ENCODE data around the gene C19orf38. TPM values are rescaled to one million over a fixed set of nuclear protein-coding genes. Genes with fewer than 3 reads are reported as not detected.

Gene C19orf38
- total RNA-seq, 1 experiment from 2014 or later, result not detected

DNA sequence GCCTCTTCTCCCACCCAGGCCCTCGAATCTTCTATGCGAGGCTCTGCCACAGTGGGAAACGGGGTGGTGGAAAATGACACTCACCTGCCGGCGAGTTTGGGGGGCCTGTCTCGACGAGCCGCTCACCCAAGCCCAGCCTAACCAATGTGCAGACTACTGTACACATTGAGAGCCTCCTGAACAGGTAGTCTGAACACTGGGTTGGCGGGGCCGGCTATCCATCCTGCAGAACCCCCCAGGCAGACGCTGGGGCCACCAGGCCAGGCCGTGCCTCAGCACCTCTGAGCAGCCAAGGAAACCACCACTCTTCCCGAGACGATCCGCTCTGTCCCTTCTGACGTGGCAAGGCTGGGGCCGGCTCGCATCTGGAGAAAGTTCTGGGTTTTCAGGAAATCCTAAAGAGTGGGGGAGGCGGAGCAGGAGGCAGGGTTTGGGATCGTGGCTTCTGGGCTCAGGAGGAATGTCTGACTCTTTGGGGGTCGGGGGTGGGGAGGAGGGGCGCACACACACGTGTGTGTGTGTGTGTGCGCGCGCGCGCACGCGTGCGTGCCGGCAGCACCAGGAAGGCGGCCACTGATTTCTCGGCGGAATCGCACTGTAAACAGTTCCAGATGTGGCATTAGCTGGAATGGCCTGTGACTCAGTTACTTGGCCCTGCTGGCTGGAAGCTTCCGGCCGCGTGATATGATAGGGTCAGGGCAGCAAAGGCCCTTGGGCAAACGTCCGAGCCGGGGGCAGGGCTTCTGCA, 30.8 kb upstream of the C19orf38 start:
- H3K27ac ChIP-seq (ENCODE audit: insufficient read length, low read depth, low read length), result no peak overlapping the region
- no peaks in the 10 kb centered on the region for H3K27me3 ChIP-seq (ENCODE audit: insufficient read depth, low read length)
- H3K79me2 ChIP-seq (ENCODE audit: insufficient read depth, low read length), result no peaks in the 10 kb centered on the region
- no peaks in the 10 kb centered on the region for H3K4me1 ChIP-seq (ENCODE audit: insufficient read depth, low read length)
- H4K5ac ChIP-seq (ENCODE audit: insufficient read length, low read depth, low read length), result no peak overlapping the region
- H2AFZ ChIP-seq (ENCODE audit: low read length), result no peak overlapping the region
- H3K23ac ChIP-seq (ENCODE audit: insufficient read length, low read depth, low read length), result no peak overlapping the region
- no peak overlapping the region for H2AK5ac ChIP-seq (ENCODE audit: insufficient read length, low read length)
- H3K4ac ChIP-seq (ENCODE audit: low read depth, low read length), result no peak overlapping the region
- H3K4me2 ChIP-seq (ENCODE audit: insufficient read depth, insufficient read length, low read length), result no peak overlapping the region
- TF ChIP-seq, protein P1, sequence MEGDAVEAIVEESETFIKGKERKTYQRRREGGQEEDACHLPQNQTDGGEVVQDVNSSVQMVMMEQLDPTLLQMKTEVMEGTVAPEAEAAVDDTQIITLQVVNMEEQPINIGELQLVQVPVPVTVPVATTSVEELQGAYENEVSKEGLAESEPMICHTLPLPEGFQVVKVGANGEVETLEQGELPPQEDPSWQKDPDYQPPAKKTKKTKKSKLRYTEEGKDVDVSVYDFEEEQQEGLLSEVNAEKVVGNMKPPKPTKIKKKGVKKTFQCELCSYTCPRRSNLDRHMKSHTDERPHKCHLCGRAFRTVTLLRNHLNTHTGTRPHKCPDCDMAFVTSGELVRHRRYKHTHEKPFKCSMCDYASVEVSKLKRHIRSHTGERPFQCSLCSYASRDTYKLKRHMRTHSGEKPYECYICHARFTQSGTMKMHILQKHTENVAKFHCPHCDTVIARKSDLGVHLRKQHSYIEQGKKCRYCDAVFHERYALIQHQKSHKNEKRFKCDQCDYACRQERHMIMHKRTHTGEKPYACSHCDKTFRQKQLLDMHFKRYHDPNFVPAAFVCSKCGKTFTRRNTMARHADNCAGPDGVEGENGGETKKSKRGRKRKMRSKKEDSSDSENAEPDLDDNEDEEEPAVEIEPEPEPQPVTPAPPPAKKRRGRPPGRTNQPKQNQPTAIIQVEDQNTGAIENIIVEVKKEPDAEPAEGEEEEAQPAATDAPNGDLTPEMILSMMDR (conservative IDR thresholded peaks at IDR 0.05), result no peak
- H3K4me1 Mint-ChIP-seq, result peaks cover 0 to 4% of the 10 kb centered on the region in 2 experiments; a peak in 1 of 4 replicates
- H3K23me2 ChIP-seq (ENCODE audit: insufficient read length, low read depth, low read length, poor library complexity, severe bottlenecking), result no peaks in the 10 kb centered on the region
- no peaks in the 10 kb centered on the region for H3K9me3 Mint-ChIP-seq
- H3T11ph ChIP-seq (ENCODE audit: low read length), result no peak overlapping the region
- H2BK12ac ChIP-seq (ENCODE audit: insufficient read length, low read depth, low read length), result no peak overlapping the region
- H2BK5ac ChIP-seq (ENCODE audit: insufficient read length, low read length), result no peak overlapping the region
- peaks cover 28 to 56% (median 37%) of the 10 kb centered on the region in 3 experiments for H3K36me3 Mint-ChIP-seq (ENCODE audit: insufficient read depth in 1 of 3, low read depth in 3 of 3)
- no peaks in the 10 kb centered on the region; the same call in 1 of the 2 replicates for H3K27me3 Mint-ChIP-seq (ENCODE audit: low read depth)
- H2BK120ac ChIP-seq (ENCODE audit: low read depth, low read length, poor library complexity, severe bottlenecking), result no peak overlapping the region
- no peak overlapping the region for H3K14ac ChIP-seq (ENCODE audit: insufficient read depth, low read length)
- no peak for DNase-seq
- H3K18ac ChIP-seq (ENCODE audit: insufficient read length, low read depth, low read length), result no peak overlapping the region
- no CpG with 5 or more reads among the region's 42 CpGs for WGBS (ENCODE audit: extremely low coverage, insufficient read length, low lambda C conversion rate)
- peaks cover 3% of the 10 kb centered on the region for H4K20me1 ChIP-seq (ENCODE audit: control insufficient read depth, insufficient read depth, insufficient read length)
- no peak overlapping the region for H3K9ac ChIP-seq (ENCODE audit: extremely low read depth, insufficient read length, low read length)
- peak overlapping the region; percentile 49 to 86 (median 74); a peak in 3 of 7 replicates for H3K27ac Mint-ChIP-seq
- H3K9me3 ChIP-seq (ENCODE audit: control insufficient read depth, low read depth, low read length), result no peaks in the 10 kb centered on the region
- no peak overlapping the region for H2BK15ac ChIP-seq (ENCODE audit: low read depth, low read length)
- H4K91ac ChIP-seq (ENCODE audit: insufficient read length, low read depth, low read length), result no peak overlapping the region
- H3K4me3 Mint-ChIP-seq, result no peak overlapping the region
- H2BK20ac ChIP-seq (ENCODE audit: low read depth, low read length, poor library complexity, severe bottlenecking), result no peak overlapping the region
- H3K56ac ChIP-seq (ENCODE audit: insufficient read length, low read depth, low read length), result no peak overlapping the region
- H4K8ac ChIP-seq (replicated peaks; ENCODE audit: insufficient read length, low read depth, low read length), result no peak overlapping the region
- no peaks in the 10 kb centered on the region for H3K79me1 ChIP-seq (ENCODE audit: insufficient read depth, low read depth, low read length, poor library complexity, severe bottlenecking)
